HG02970 (cell line): ENCODE results near the gene OR2T3.
"Not testable (repeated sequence)": the region's sequence is repeated elsewhere in the genome, so short reads cannot be mapped to it uniquely, and the experiment has no call there.

ENCODE experiments used
- ATAC-seq: cut with Tn5 transposase; IDR thresholded peaks from one replicate; pipeline ENCODE4 v1.9.1; 2021; ENCODE audit warnings: mild to moderate bottlenecking, moderate library complexity, moderate number of reproducible peaks; ENCODE audit not compliant: unreplicated experiment, low FRiP score

Gene OR2T3

GRCh38 chr1:248473051-248473450 is at the start of gene OR2T3:
Gene OR2T3 (plus strand): TSS chr1:248473351. CDS start chr1:248473351, 0 bp downstream.
- not testable (repeated sequence) for ATAC-seq

- ATAC-seq = not testable (repeated sequence)
Observed at GRCh38 chr1:248427526-248428191, 45.5 kb upstream of the OR2T3 start.

GRCh38 chr1:248428192-248428533 is 45.0 kb upstream of the OR2T3 start:
- ATAC-seq = not testable (repeated sequence)

GRCh38 chr1:248431683-248432082 is 41.5 kb upstream of the OR2T3 start:
- not testable (repeated sequence) for ATAC-seq

- not testable (repeated sequence) for ATAC-seq
Observed at GRCh38 chr1:248432201-248432600, 41.0 kb upstream of the OR2T3 start.

GRCh38 chr1:248433811-248434415 is 39.2 kb upstream of the OR2T3 start:
- not testable (repeated sequence) for ATAC-seq

GRCh38 chr1:248434913-248435312 is 38.2 kb upstream of the OR2T3 start:
- peak; percentile 44 for ATAC-seq

- ATAC-seq = not testable (repeated sequence)
Observed at GRCh38 chr1:248436303-248436702, 36.8 kb upstream of the OR2T3 start.

- ATAC-seq = not testable (repeated sequence)
Observed at GRCh38 chr1:248438668-248439067, 34.5 kb upstream of the OR2T3 start.

GRCh38 chr1:248439283-248439682 is 33.9 kb upstream of the OR2T3 start:
- ATAC-seq = not testable (repeated sequence)

- ATAC-seq = not testable (repeated sequence)
Observed at GRCh38 chr1:248442500-248443277, 30.5 kb upstream of the OR2T3 start.

- ATAC-seq = not testable (repeated sequence)
Observed at GRCh38 chr1:248444603-248445002, 28.5 kb upstream of the OR2T3 start.

- ATAC-seq = not testable (repeated sequence)
Observed at GRCh38 chr1:248445399-248445798, 27.8 kb upstream of the OR2T3 start, which contains the start of gene OR2T2. Gene OR2T2 (plus strand): TSS chr1:248445637. CDS start chr1:248452798, 7,161 bp downstream.

GRCh38 chr1:248448409-248449074 is 24.6 kb upstream of the OR2T3 start:
- peak; percentile 44 for ATAC-seq

GRCh38 chr1:248449821-248450465 is 23.2 kb upstream of the OR2T3 start:
- not testable (repeated sequence) for ATAC-seq

GRCh38 chr1:248450466-248451145 is 22.5 kb upstream of the OR2T3 start:
- ATAC-seq = peak; percentile 65

- not testable (repeated sequence) for ATAC-seq
Observed at GRCh38 chr1:248453619-248454018, 19.5 kb upstream of the OR2T3 start.

- not testable (repeated sequence) for ATAC-seq
Observed at GRCh38 chr1:248455045-248455444, 18.1 kb upstream of the OR2T3 start.

GRCh38 chr1:248456635-248457034 is 16.5 kb upstream of the OR2T3 start:
- ATAC-seq = not testable (repeated sequence)
